Ramos (cell line): ENCODE measurements around the gene FAM168A.

Experiments used
- in situ Hi-C: fragments of 300-500 bp; cut with MboI; formaldehyde crosslinking; loops from one replicate; pipeline ENCODE4 v1.14.3; 2022; ENCODE audit warnings: low sequenced_read_pairs; ENCODE audit not compliant: unreplicated experiment

FAM168A gene

GRCh38 chr11:73564903-73565302 lies 33.0 kb downstream of the FAM168A start:
- in situ Hi-C loops, result no loop called here

GRCh38 chr11:73563539-73564200 lies 34.2 kb downstream of the FAM168A start:
- in situ Hi-C loops, result no loop called here

GRCh38 chr11:73559743-73560142 lies 38.2 kb downstream of the FAM168A start:
- in situ Hi-C loops, result no loop called here

- in situ Hi-C loops, result no loop called here
Measured at GRCh38 chr11:73556966-73557365, 40.9 kb downstream of the FAM168A start.

GRCh38 chr11:73555615-73556014 lies 42.3 kb downstream of the FAM168A start:
- in situ Hi-C loops, result no loop called here

GRCh38 chr11:73554671-73555320 lies 43.1 kb downstream of the FAM168A start:
- in situ Hi-C loops, result no loop called here

- in situ Hi-C loops, result no loop called here
Measured at GRCh38 chr11:73553266-73553665, 44.6 kb downstream of the FAM168A start.

- in situ Hi-C loops, result no loop called here
Measured at GRCh38 chr11:73551677-73552076, 46.2 kb downstream of the FAM168A start.

GRCh38 chr11:73549376-73549775 lies 48.5 kb downstream of the FAM168A start:
- in situ Hi-C loops, result no loop called here

GRCh38 chr11:73547706-73548595 lies 50.0 kb downstream of the FAM168A start:
- in situ Hi-C loops, result no loop called here

- in situ Hi-C loops, result no loop called here
Measured at GRCh38 chr11:73542175-73542574, 55.7 kb downstream of the FAM168A start.

- in situ Hi-C loops, result no loop called here
Measured at GRCh38 chr11:73539506-73540084, 58.3 kb downstream of the FAM168A start.

- in situ Hi-C loops, result no loop called here
Measured at GRCh38 chr11:73538381-73538872, 59.5 kb downstream of the FAM168A start.

- in situ Hi-C loops, result no loop called here
Measured at GRCh38 chr11:73537969-73538368, 59.9 kb downstream of the FAM168A start.

GRCh38 chr11:73536961-73537360 lies 61.0 kb downstream of the FAM168A start:
- in situ Hi-C loops, result no loop called here

GRCh38 chr11:73532310-73532709 lies 65.6 kb downstream of the FAM168A start:
- in situ Hi-C loops, result no loop called here

- in situ Hi-C loops, result no loop called here
Measured at GRCh38 chr11:73531386-73531785, 66.5 kb downstream of the FAM168A start.

GRCh38 chr11:73530109-73530508 lies 67.8 kb downstream of the FAM168A start:
- in situ Hi-C loops, result no loop called here

- in situ Hi-C loops, result no loop called here
Measured at GRCh38 chr11:73529204-73529530, 68.7 kb downstream of the FAM168A start.

GRCh38 chr11:73528483-73529203 lies 69.3 kb downstream of the FAM168A start:
- in situ Hi-C loops, result no loop called here
